ENCODE data around the gene CREB3L4.

- TF ChIP-seq POLR2AphosphoS5 (IDR thresholded peaks at IDR 0.05; ENCODE audit: low read depth, low read length) (no peak), SIN3A (IDR thresholded peaks at IDR 0.05; ENCODE audit: borderline replicate concordance, insufficient read depth, low read depth, low read length) (no peak), TCF7L2 (IDR thresholded peaks at IDR 0.05; ENCODE audit: low read depth, low read length) (no peak)
- TF ChIP-seq, protein P1, sequence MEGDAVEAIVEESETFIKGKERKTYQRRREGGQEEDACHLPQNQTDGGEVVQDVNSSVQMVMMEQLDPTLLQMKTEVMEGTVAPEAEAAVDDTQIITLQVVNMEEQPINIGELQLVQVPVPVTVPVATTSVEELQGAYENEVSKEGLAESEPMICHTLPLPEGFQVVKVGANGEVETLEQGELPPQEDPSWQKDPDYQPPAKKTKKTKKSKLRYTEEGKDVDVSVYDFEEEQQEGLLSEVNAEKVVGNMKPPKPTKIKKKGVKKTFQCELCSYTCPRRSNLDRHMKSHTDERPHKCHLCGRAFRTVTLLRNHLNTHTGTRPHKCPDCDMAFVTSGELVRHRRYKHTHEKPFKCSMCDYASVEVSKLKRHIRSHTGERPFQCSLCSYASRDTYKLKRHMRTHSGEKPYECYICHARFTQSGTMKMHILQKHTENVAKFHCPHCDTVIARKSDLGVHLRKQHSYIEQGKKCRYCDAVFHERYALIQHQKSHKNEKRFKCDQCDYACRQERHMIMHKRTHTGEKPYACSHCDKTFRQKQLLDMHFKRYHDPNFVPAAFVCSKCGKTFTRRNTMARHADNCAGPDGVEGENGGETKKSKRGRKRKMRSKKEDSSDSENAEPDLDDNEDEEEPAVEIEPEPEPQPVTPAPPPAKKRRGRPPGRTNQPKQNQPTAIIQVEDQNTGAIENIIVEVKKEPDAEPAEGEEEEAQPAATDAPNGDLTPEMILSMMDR (IDR thresholded peaks at IDR 0.05) = no peak
Observed at GRCh38 chr1:153976819-153977249, 9.1 kb downstream of the CREB3L4 start.

Data from Panc1 (cell line).